ENCODE measurements around the gene MDM1. TPM values are rescaled to one million over a fixed set of nuclear protein-coding genes. Genes with fewer than 3 reads are reported as not detected.

MDM1 gene
- total RNA-seq, 1 experiment from 2014 or later = 10.0 TPM

- Histone ChIP-seq H3K9me3 (ENCODE audit: control insufficient read depth in 1 of 2, insufficient read depth in 1 of 2, low read depth in 1 of 2, low read length in 2 of 2) (no peaks in the 10 kb centered on the region), H3K27me3 (ENCODE audit: insufficient read depth, low read length) (no peaks in the 10 kb centered on the region), H3K4me1 (ENCODE audit: control insufficient read depth in 1 of 2, insufficient read depth in 2 of 2, low read length in 2 of 2) (peaks cover 4 to 8% of the 10 kb centered on the region in 2 experiments; a peak in 2 of 4 replicates), H3K9me2 (ENCODE audit: insufficient read depth) (no peaks in the 10 kb centered on the region), H3K79me2 (ENCODE audit: insufficient read depth, low read length) (no peaks in the 10 kb centered on the region), H4K20me1 (ENCODE audit: insufficient read depth) (no peaks in the 10 kb centered on the region), H3K27ac (ENCODE audit: low read depth, low read length) (no peak overlapping the region), H3K4me3 (replicated peaks in 1 of 2; ENCODE audit: low read depth in 1 of 2, low read length in 2 of 2) (no peak overlapping the region), H3K4me2 (ENCODE audit: low read length) (no peak overlapping the region), H2AFZ (ENCODE audit: low read depth, low read length, poor library complexity, severe bottlenecking) (no peak overlapping the region), H3K9ac (ENCODE audit: low read length) (no peak overlapping the region), H3K36me3 (ENCODE audit: control insufficient read depth in 1 of 2, insufficient read depth in 2 of 2, low read length in 2 of 2) (no peaks in the 10 kb centered on the region)
- TF ChIP-seq TCF7L2 (IDR thresholded peaks at IDR 0.05; ENCODE audit: borderline replicate concordance, extremely low read depth, insufficient read depth, insufficient read length) = no peak
- TF ChIP-seq ZNF274 (IDR thresholded peaks at IDR 0.05; ENCODE audit: low read depth, low read length) = no peak
- no peak for TF ChIP-seq SRF (IDR thresholded peaks at IDR 0.05; ENCODE audit: low read depth)
- TF ChIP-seq POLR2AphosphoS5 (IDR thresholded peaks at IDR 0.05; ENCODE audit: low read depth, low read length) = no peak
- no peak for TF ChIP-seq ELF1 (IDR thresholded peaks at IDR 0.05; ENCODE audit: borderline replicate concordance, low read depth)
- TF ChIP-seq ATF3 (IDR thresholded peaks at IDR 0.05) = no peak
- TF ChIP-seq CTCF (IDR thresholded peaks at IDR 0.05 in 2 of 3, conservative IDR thresholded peaks at IDR 0.05 in 1 of 3; ENCODE audit: borderline replicate concordance in 1 of 3, insufficient read depth in 1 of 3, low read depth in 2 of 3, low read length in 2 of 3) = no peak
- no peak for TF ChIP-seq EZH2phosphoT487 (IDR thresholded peaks at IDR 0.05; ENCODE audit: borderline replicate concordance)
- TF ChIP-seq REST (IDR thresholded peaks at IDR 0.05; ENCODE audit: low read depth) = no peak
- TF ChIP-seq RAD21 (IDR thresholded peaks at IDR 0.05; ENCODE audit: low read depth) = no peak
- TF ChIP-seq YY1 (IDR thresholded peaks at IDR 0.05; ENCODE audit: extremely low read depth, insufficient replicate concordance, low read depth, low read length) = no peak
- TF ChIP-seq, protein P1, sequence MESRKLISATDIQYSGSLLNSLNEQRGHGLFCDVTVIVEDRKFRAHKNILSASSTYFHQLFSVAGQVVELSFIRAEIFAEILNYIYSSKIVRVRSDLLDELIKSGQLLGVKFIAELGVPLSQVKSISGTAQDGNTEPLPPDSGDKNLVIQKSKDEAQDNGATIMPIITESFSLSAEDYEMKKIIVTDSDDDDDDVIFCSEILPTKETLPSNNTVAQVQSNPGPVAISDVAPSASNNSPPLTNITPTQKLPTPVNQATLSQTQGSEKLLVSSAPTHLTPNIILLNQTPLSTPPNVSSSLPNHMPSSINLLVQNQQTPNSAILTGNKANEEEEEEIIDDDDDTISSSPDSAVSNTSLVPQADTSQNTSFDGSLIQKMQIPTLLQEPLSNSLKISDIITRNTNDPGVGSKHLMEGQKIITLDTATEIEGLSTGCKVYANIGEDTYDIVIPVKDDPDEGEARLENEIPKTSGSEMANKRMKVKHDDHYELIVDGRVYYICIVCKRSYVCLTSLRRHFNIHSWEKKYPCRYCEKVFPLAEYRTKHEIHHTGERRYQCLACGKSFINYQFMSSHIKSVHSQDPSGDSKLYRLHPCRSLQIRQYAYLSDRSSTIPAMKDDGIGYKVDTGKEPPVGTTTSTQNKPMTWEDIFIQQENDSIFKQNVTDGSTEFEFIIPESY (IDR thresholded peaks at IDR 0.05; ENCODE audit: extremely low read depth, insufficient replicate concordance, low read length) = no peak
- no peak for TF ChIP-seq FOSL1 (IDR thresholded peaks at IDR 0.05; ENCODE audit: low read depth)
- TF ChIP-seq SIN3A (IDR thresholded peaks at IDR 0.05; ENCODE audit: low read depth) = no peak
- TF ChIP-seq POLR2A (IDR thresholded peaks at IDR 0.05; ENCODE audit: borderline replicate concordance, extremely low read depth, insufficient read depth, insufficient read length) = no peak
- no peak for TF ChIP-seq EGR1 (IDR thresholded peaks at IDR 0.05; ENCODE audit: low read depth)
- TF ChIP-seq EZH2 (IDR thresholded peaks at IDR 0.05) = no peak
- TF ChIP-seq, protein P2, sequence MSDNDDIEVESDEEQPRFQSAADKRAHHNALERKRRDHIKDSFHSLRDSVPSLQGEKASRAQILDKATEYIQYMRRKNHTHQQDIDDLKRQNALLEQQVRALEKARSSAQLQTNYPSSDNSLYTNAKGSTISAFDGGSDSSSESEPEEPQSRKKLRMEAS (IDR thresholded peaks at IDR 0.05) = no peak
- no peak for TF ChIP-seq ZFX (IDR thresholded peaks at IDR 0.05)
- CTCF ChIA-PET = interaction anchor here (2.0 kb wide), 1 partner anchor 9 kb away, joined by 7 read pairs; no protein-coding TSS in a partner anchor
- POLR2A ChIA-PET = no interaction called here
- RAD21 ChIA-PET (ENCODE audit: low non-redundant PET in 1 of 2, low total read pairs in 2 of 2, uncharacterized antibody in 2 of 2, unreplicated experiment in 2 of 2) = no interaction called here
- intact Hi-C loops (cut with micrococcal nuclease) = no loop called here
- no TSS peak for BruUV-seq (replicated peaks)
- ATAC-seq (no peak), DNase-seq (ENCODE audit: low read depth, low spot score) (no peak)
Observed at GRCh38 chr12:68326716-68327115, 5.4 kb downstream of the MDM1 start.
